ENCODE measurements around the gene ZSCAN4.

DNA sequence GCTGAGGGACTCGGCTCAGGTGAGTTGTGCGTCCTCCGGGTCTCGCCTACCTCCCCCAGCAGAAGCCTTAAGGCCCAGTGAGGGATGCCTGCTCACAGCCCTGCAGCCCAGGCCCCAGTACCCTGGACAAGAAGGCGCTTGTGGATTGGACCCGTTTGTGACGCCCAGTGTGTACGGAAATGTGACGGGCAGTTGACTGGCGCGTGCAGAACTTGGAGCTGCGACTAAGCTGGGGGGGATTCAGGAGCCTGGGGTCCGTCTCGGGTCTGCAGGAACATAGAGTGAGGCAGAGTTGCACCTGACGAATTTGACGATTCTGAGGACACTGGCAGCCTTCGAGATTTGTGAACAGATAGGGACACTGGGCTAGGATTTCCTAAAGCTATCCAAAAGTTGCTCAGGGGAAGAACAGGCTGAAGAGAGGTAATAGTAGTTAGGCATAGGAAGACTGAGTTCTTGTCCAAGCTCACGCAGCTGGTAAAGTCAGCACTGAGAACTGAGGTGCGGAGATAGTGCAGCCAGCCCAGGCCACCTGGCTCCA is 13.6 kb downstream of the ZSCAN4 start:
- TF ChIP-seq EZH2 (IDR thresholded peaks at IDR 0.05; ENCODE audit: borderline replicate concordance) (no peak), EZH2phosphoT487 (IDR thresholded peaks at IDR 0.05; ENCODE audit: low read depth, severe bottlenecking, unreplicated experiment) (no peak)
